ENCODE data around the gene LNX1. TPM values are rescaled to one million over a fixed set of nuclear protein-coding genes. Genes with fewer than 3 reads are reported as not detected.

Gene LNX1
- total and polyA plus RNA-seq, 10 of the 15 experiments (the other 5 are each of a cell fraction or from before 2014, with no cell fraction given), result 0.72 to 1.4 (median 1.0) TPM

DNA sequence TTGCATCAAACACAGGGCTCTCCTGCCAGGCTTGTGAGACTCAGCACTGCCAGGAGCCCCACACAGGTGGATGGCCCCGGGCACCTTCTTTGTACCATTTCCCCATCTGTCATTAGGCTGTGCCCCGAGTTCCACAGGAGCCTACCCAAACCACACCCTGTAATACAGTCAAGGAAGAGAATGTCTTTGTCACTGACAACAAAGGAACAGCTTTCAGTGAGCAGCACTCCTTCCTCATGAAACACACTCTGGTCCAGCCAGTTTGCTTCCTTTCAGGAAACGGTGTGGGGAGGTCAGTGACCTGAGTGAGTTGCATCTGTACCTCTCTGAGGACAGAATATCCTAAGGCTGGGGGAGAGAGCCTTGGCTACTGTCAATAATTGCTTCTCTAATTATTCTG is 53.7 kb downstream of the LNX1 start (continued):
- TF ChIP-seq FOS (IDR thresholded peaks at IDR 0.05; ENCODE audit: borderline replicate concordance, extremely low read depth, insufficient read length), result no peak
- TF ChIP-seq HDAC6 (IDR thresholded peaks at IDR 0.05; ENCODE audit: unreplicated experiment), result no peak
- no peak for TF ChIP-seq RFX5 (IDR thresholded peaks at IDR 0.05; ENCODE audit: low read depth, low read length)

DNA sequence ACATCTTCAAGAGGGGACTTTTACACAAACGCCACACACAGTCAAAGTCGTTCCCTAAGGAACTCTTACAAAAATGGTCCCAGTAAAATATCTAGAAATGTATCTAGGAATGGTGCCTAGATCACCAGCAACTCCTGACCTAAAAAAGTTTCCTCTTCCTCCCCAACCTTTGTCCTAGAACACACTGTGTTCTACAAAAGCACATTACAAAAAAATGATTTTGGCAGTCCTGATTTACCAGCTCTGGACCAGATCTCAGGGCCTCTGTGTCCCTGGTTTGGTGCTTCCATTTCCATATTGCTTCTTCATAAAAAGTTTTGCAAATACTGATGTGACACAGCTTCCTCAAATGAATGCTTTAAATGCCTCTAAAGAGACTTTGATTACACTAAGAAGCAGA is 55.0 kb downstream of the LNX1 start:
- WGBS (ENCODE audit: insufficient coverage, insufficient replicate concordance, low lambda C conversion rate, missing lambda C conversion rate), result 0% methylated on average over 2 of the region's 2 CpGs
- ChIA-PET CTCF (interaction anchor here (1.4 kb wide), 1 partner anchor 10 kb away, joined by 5 read pairs; no protein-coding TSS in a partner anchor), SMC1A (ENCODE audit: uncharacterized antibody, unreplicated experiment) (interaction anchor here (1.7 kb wide), 1 partner anchor 9 kb away, joined by 4 read pairs; no protein-coding TSS in a partner anchor), POLR2A (no interaction called here), RAD21 (ENCODE audit: unreplicated experiment) (no interaction called here)
- no TSS peak for BruUV-seq (replicated peaks)
- Histone ChIP-seq H3K4me1 (ENCODE audit: control insufficient read depth, insufficient read depth, low read length) (no peaks in the 10 kb centered on the region), H4K20me1 (ENCODE audit: control insufficient read depth, insufficient read depth) (no peaks in the 10 kb centered on the region), H2AFZ (ENCODE audit: control insufficient read depth, low read depth, low read length) (no peak overlapping the region), H3K9ac (ENCODE audit: control insufficient read depth, insufficient read depth, low read length) (no peak overlapping the region), H3K36me3 (ENCODE audit: control insufficient read depth in 2 of 2, insufficient read depth in 2 of 2, low read length in 1 of 2) (no peaks in the 10 kb centered on the region), H3K9me3 (replicated peaks; ENCODE audit: control insufficient read depth, insufficient read depth, low read length) (no peaks in the 10 kb centered on the region), H3K4me2 (ENCODE audit: control insufficient read depth, insufficient read depth) (no peak overlapping the region), H3K27ac (ENCODE audit: control insufficient read depth, insufficient read depth) (no peak overlapping the region), H3K79me2 (ENCODE audit: control insufficient read depth, insufficient read depth, low read length) (no peaks in the 10 kb centered on the region), H3K27me3 (replicated peaks in 1 of 2; ENCODE audit: control insufficient read depth in 2 of 2, insufficient read depth in 2 of 2, low read length in 1 of 2) (no peaks in the 10 kb centered on the region), H3K4me3 (no peak overlapping the region)
- TF ChIP-seq, protein P1, sequence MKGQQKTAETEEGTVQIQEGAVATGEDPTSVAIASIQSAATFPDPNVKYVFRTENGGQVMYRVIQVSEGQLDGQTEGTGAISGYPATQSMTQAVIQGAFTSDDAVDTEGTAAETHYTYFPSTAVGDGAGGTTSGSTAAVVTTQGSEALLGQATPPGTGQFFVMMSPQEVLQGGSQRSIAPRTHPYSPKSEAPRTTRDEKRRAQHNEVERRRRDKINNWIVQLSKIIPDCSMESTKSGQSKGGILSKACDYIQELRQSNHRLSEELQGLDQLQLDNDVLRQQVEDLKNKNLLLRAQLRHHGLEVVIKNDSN (IDR thresholded peaks at IDR 0.05; ENCODE audit: borderline replicate concordance, extremely low read length, insufficient read depth, low read depth, low read length), result no peak
- TF ChIP-seq RB1 (IDR thresholded peaks at IDR 0.05; ENCODE audit: borderline replicate concordance) (no peak), ZNF24 (IDR thresholded peaks at IDR 0.05) (no peak)
- TF ChIP-seq, protein P2, sequence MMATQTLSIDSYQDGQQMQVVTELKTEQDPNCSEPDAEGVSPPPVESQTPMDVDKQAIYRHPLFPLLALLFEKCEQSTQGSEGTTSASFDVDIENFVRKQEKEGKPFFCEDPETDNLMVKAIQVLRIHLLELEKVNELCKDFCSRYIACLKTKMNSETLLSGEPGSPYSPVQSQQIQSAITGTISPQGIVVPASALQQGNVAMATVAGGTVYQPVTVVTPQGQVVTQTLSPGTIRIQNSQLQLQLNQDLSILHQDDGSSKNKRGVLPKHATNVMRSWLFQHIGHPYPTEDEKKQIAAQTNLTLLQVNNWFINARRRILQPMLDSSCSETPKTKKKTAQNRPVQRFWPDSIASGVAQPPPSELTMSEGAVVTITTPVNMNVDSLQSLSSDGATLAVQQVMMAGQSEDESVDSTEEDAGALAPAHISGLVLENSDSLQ (IDR thresholded peaks at IDR 0.05), result no peak
- intact Hi-C loops (cut with micrococcal nuclease; ENCODE audit: unreplicated experiment) (no loop called here), in situ Hi-C loops (cut with MboI) (no loop called here)
- DNase-seq (ENCODE audit: low read depth, low spot score) (no peak), FAIRE-seq (no peak), ATAC-seq (no peak)

All from GM12878 (cell line).